GM21723 (cell line): ENCODE data around the gene DYRK1B.
A peak's percentile ranks its signal among the peaks of the same experiment; 100 is the strongest.

Source experiments
- ATAC-seq: cut with Tn5 transposase; IDR thresholded peaks from one replicate; pipeline ENCODE4 v1.9.1; 2021; ENCODE audit warnings: mild to moderate bottlenecking, moderate library complexity; ENCODE audit not compliant: unreplicated experiment

The DYRK1B gene

GRCh38 chr19:39864118-39864517, 30.2 kb upstream of the DYRK1B start:
- ATAC-seq = no peak

GRCh38 chr19:39858541-39858940, 24.6 kb upstream of the DYRK1B start:
- ATAC-seq = no peak

GRCh38 chr19:39852882-39853281, 18.9 kb upstream of the DYRK1B start:
- ATAC-seq = no peak

GRCh38 chr19:39850892-39851291, 16.9 kb upstream of the DYRK1B start:
- no peak for ATAC-seq

- no peak for ATAC-seq
Measured at GRCh38 chr19:39848392-39848791, 14.4 kb upstream of the DYRK1B start.

- ATAC-seq = no peak
Measured at GRCh38 chr19:39847525-39847924, 13.6 kb upstream of the DYRK1B start.

GRCh38 chr19:39846678-39847486, 12.9 kb upstream of the DYRK1B start:
- no peak for ATAC-seq

GRCh38 chr19:39845933-39846677, 12.1 kb upstream of the DYRK1B start, which contains the start of gene FBL:
FBL (minus strand) TSS chr19:39846379; CDS start chr19:39846300, 79 bp downstream.
- peak; percentile 84 for ATAC-seq

- ATAC-seq = no peak
Measured at GRCh38 chr19:39845584-39845932, 11.6 kb upstream of the DYRK1B start.

- no peak for ATAC-seq
Measured at GRCh38 chr19:39845172-39845571, 11.2 kb upstream of the DYRK1B start.

- no peak for ATAC-seq
Measured at GRCh38 chr19:39843919-39844793, 10.2 kb upstream of the DYRK1B start.

GRCh38 chr19:39842693-39843435, 8.9 kb upstream of the DYRK1B start:
- ATAC-seq = no peak

- no peak for ATAC-seq
Measured at GRCh38 chr19:39841041-39841440, 7.1 kb upstream of the DYRK1B start.

GRCh38 chr19:39840492-39840891, 6.5 kb upstream of the DYRK1B start:
- no peak for ATAC-seq

GRCh38 chr19:39839678-39840327, 5.8 kb upstream of the DYRK1B start:
- no peak for ATAC-seq

GRCh38 chr19:39838569-39838968, 4.6 kb upstream of the DYRK1B start:
- ATAC-seq = no peak

GRCh38 chr19:39837978-39838377, 4.0 kb upstream of the DYRK1B start:
- no peak for ATAC-seq

GRCh38 chr19:39834287-39834841, 402 bp upstream of the DYRK1B start:
- ATAC-seq = no peak

- ATAC-seq = peak; percentile 6
Measured at GRCh38 chr19:39833160-39833463, 850 bp downstream of the DYRK1B start.
